H9 (cell line): Measurements from ENCODE around the gene RGS2. TPM values are rescaled to one million over a fixed set of nuclear protein-coding genes. Genes with fewer than 3 reads are reported as not detected.

Experiments
- DNase-seq: peaks from one replicate; pipeline ENCODE4 v3.0.0-alpha.2; 2017
- H2AFZ ChIP-seq: one replicate; pipeline ENCODE4 v1.6.1; 2013; ENCODE audit warnings: mild to moderate bottlenecking, low read length, control low read depth, moderate library complexity
- H2AK5ac ChIP-seq: 2 replicates; pipeline ENCODE4 v1.6.1; 2013; ENCODE audit warnings: low read length, control low read depth, mixed read lengths; ENCODE audit not compliant: insufficient read length
- H2BK120ac ChIP-seq: one replicate; pipeline ENCODE4 v1.6.1; 2013; ENCODE audit warnings: low read depth, mild to moderate bottlenecking, low read length, control low read depth, inconsistent platforms; ENCODE audit not compliant: poor library complexity, severe bottlenecking
- H2BK12ac ChIP-seq: 2 replicates; pipeline ENCODE4 v1.6.1; 2013; ENCODE audit warnings: low read length, control low read depth, mixed read lengths, low read depth; ENCODE audit not compliant: insufficient read length
- H2BK15ac ChIP-seq: 2 replicates; pipeline ENCODE4 v1.6.1; 2013; ENCODE audit warnings: low read depth, low read length, control low read depth
- H2BK20ac ChIP-seq: one replicate; pipeline ENCODE4 v1.6.1; 2013; ENCODE audit warnings: low read depth, mild to moderate bottlenecking, low read length, control low read depth, inconsistent platforms; ENCODE audit not compliant: poor library complexity, severe bottlenecking
- H2BK5ac ChIP-seq: 2 replicates; pipeline ENCODE4 v1.6.1; 2013; ENCODE audit warnings: low read length, control low read depth, mixed read lengths; ENCODE audit not compliant: insufficient read length
- H3K14ac ChIP-seq: 2 replicates; pipeline ENCODE4 v1.6.1; 2013; ENCODE audit warnings: low read length, control low read depth; ENCODE audit not compliant: insufficient read depth
- H3K18ac ChIP-seq: 2 replicates; pipeline ENCODE4 v1.6.1; 2013; ENCODE audit warnings: low read depth, mild to moderate bottlenecking, mixed read lengths, low read length, control low read depth; ENCODE audit not compliant: insufficient read length
- H3K23ac ChIP-seq: 2 replicates; pipeline ENCODE4 v1.6.1; 2013; ENCODE audit warnings: low read length, control low read depth, mixed read lengths, low read depth; ENCODE audit not compliant: insufficient read length
- H3K23me2 ChIP-seq: 2 replicates; pipeline ENCODE4 v1.6.1; 2013; ENCODE audit warnings: low read depth, mild to moderate bottlenecking, mixed read lengths, low read length, control low read depth; ENCODE audit not compliant: insufficient read length, poor library complexity, severe bottlenecking
- H3K27ac ChIP-seq: 2 replicates; pipeline ENCODE4 v1.5.1; 2013; ENCODE audit warnings: low read length, control low read depth, mixed read lengths, low read depth; ENCODE audit not compliant: insufficient read length
- H3K27me3 ChIP-seq: 2 replicates; pipeline ENCODE4 v1.6.1; 2013; ENCODE audit warnings: low read length, control low read depth, inconsistent platforms; ENCODE audit not compliant: insufficient read depth
- H3K4ac ChIP-seq: 2 replicates; pipeline ENCODE4 v1.6.1; 2013; ENCODE audit warnings: low read depth, mild to moderate bottlenecking, control low read depth, inconsistent platforms, low read length, moderate library complexity
- H3K4me1 ChIP-seq: 2 replicates; pipeline ENCODE4 v1.6.1; 2013; ENCODE audit warnings: low read length, control low read depth, inconsistent platforms; ENCODE audit not compliant: insufficient read depth
- H3K4me2 ChIP-seq: 2 replicates; pipeline ENCODE4 v1.6.1; 2013; ENCODE audit warnings: low read length, control low read depth, mixed read lengths; ENCODE audit not compliant: insufficient read length, insufficient read depth
- H3K56ac ChIP-seq: 2 replicates; pipeline ENCODE4 v1.6.1; 2013; ENCODE audit warnings: low read depth, mild to moderate bottlenecking, mixed read lengths, low read length, control low read depth; ENCODE audit not compliant: insufficient read length
- H3K79me1 ChIP-seq: 2 replicates; pipeline ENCODE4 v1.6.1; 2013; ENCODE audit warnings: low read depth, mild to moderate bottlenecking, moderate library complexity, low read length, control low read depth, inconsistent platforms; ENCODE audit not compliant: insufficient read depth, poor library complexity, severe bottlenecking
- H3K79me2 ChIP-seq: 2 replicates; pipeline ENCODE4 v1.6.1; 2013; ENCODE audit warnings: low read length, control low read depth, inconsistent platforms; ENCODE audit not compliant: insufficient read depth
- H3K9ac ChIP-seq: 2 replicates; pipeline ENCODE4 v1.6.1; 2013; ENCODE audit warnings: low read length, control low read depth, mixed read lengths; ENCODE audit not compliant: insufficient read length; ENCODE audit errors: extremely low read depth
- H3K9me3 ChIP-seq: one replicate; pipeline ENCODE4 v1.6.1; 2013; ENCODE audit warnings: low read depth, low read length, inconsistent platforms; ENCODE audit not compliant: control insufficient read depth
- H3T11ph ChIP-seq: one replicate; pipeline ENCODE4 v1.6.1; 2013; ENCODE audit warnings: mild to moderate bottlenecking, low read length, control low read depth, inconsistent platforms
- H4K20me1 ChIP-seq: one replicate; pipeline ENCODE4 v1.6.1; 2013; ENCODE audit not compliant: control insufficient read depth, insufficient read length, insufficient read depth
- H4K5ac ChIP-seq: 2 replicates; pipeline ENCODE4 v1.6.1; 2013; ENCODE audit warnings: low read depth, mild to moderate bottlenecking, mixed read lengths, low read length, control low read depth; ENCODE audit not compliant: insufficient read length
- H4K8ac ChIP-seq: replicated peaks from 2 replicates; pipeline ENCODE4 v1.6.1; 2013; ENCODE audit warnings: low read length, control low read depth, mixed read lengths, low read depth; ENCODE audit not compliant: insufficient read length
- H4K91ac ChIP-seq: 2 replicates; pipeline ENCODE4 v1.6.1; 2013; ENCODE audit warnings: low read depth, mild to moderate bottlenecking, moderate library complexity, mixed read lengths, low read length, control low read depth; ENCODE audit not compliant: insufficient read length
- H3K27ac Mint-ChIP-seq, 3 experiments: 2 replicates in 2 of 3; 3 replicates in 1 of 3; pipeline ENCODE4 v1.8.0; 2020 to 2021; ENCODE audit warnings: mixed read lengths in 3 of 3, mild to moderate bottlenecking in 1 of 3, moderate library complexity in 1 of 3
- H3K27me3 Mint-ChIP-seq: 2 replicates; pipeline ENCODE4 v1.8.0; 2021; ENCODE audit warnings: low read depth, mild to moderate bottlenecking, moderate library complexity, mixed read lengths
- H3K36me3 Mint-ChIP-seq, 3 experiments: 2 replicates in 2 of 3; 3 replicates in 1 of 3; pipeline ENCODE4 v1.8.0; 2020 to 2021; ENCODE audit warnings: low read depth in 3 of 3, mixed read lengths in 3 of 3; ENCODE audit not compliant: insufficient read depth in 1 of 3
- H3K4me1 Mint-ChIP-seq, 2 experiments: 2 replicates each; pipeline ENCODE4 v1.8.0; 2020; ENCODE audit warnings: mixed read lengths in 2 of 2
- H3K4me3 Mint-ChIP-seq, 2 experiments: 2 replicates in 1 of 2; 3 replicates in 1 of 2; pipeline ENCODE4 v1.8.0; 2020 to 2021; ENCODE audit warnings: mild to moderate bottlenecking in 2 of 2, mixed read lengths in 2 of 2, moderate library complexity in 1 of 2
- H3K9me3 Mint-ChIP-seq, 2 experiments: 2 replicates in 1 of 2; 3 replicates in 1 of 2; pipeline ENCODE4 v1.8.0; 2020; ENCODE audit warnings: mild to moderate bottlenecking in 2 of 2, mixed read lengths in 2 of 2, moderate library complexity in 1 of 2
- WGBS: extraction: QIAGEN DNeasy Blood & Tissue Kit; methylation state at CpG from one replicate; pipeline ENCODE4 v1.1.7; 2013; ENCODE audit warnings: missing lambda C conversion rate, low lambda C conversion rate, mixed read lengths; ENCODE audit not compliant: insufficient read length; ENCODE audit errors: extremely low coverage; 5-methylcytosine and 5-hydroxymethylcytosine counted together
- total RNA-seq: library from RNA; stranded (reverse); gene quantifications from 2 replicates; pipeline ENCODE4 v1.2.1, GENCODE V29; 2021
- TF ChIP-seq, protein P1 (sequence below): fragments of 200-600 bp; sonication (generic); conservative IDR thresholded peaks from 3 replicates; pipeline ENCODE4 v1.8.0; 2021; ENCODE audit warnings: antibody characterized with exemption, mild to moderate bottlenecking

Gene RGS2
- total RNA-seq, 1 experiment from 2014 or later: 13.9 TPM

DNA sequence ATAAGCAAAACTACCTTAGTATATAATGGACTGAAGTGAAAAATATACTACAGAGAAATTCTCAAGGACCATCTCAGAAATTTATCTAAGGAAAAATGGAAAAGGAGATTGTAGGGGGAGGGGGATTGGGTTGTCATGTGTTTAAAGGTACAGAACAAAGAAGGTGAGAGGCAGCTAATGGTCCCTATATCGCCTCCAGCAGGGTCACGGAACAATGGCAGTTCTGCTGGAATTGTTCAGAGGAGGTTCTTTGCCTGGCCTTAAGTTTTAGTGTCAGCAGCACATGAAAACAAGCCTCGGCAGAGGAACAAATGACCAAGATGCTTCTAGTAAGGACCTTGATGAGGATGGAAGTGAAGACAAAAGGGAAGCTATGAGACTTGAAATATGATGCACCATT is 42.0 kb upstream of the RGS2 start:
- Histone ChIP-seq H3K9ac (no peak overlapping the region), H4K5ac (no peak overlapping the region), H2AFZ (no peak overlapping the region), H2AK5ac (no peak overlapping the region), H4K8ac (no peak overlapping the region), H3K14ac (no peak overlapping the region), H2BK15ac (no peak overlapping the region), H3K9me3 (no peaks in the 10 kb centered on the region), H2BK20ac (no peak overlapping the region), H3K4ac (no peak overlapping the region), H2BK120ac (no peak overlapping the region), H3K79me1 (no peaks in the 10 kb centered on the region), H3K23ac (no peak overlapping the region), H2BK5ac (no peak overlapping the region), H3K4me2 (no peak overlapping the region), H2BK12ac (no peak overlapping the region), H3K56ac (no peak overlapping the region), H3K27me3 (no peaks in the 10 kb centered on the region), H3K4me1 (no peaks in the 10 kb centered on the region), H4K91ac (no peak overlapping the region), H3K18ac (no peak overlapping the region), H3K79me2 (no peaks in the 10 kb centered on the region), H3K23me2 (no peaks in the 10 kb centered on the region), H3K27ac (no peak overlapping the region), H4K20me1 (no peaks in the 10 kb centered on the region), H3T11ph (no peak overlapping the region)
- Mint-ChIP-seq H3K36me3 (no peaks in the 10 kb centered on the region), H3K27me3 (no peaks in the 10 kb centered on the region), H3K4me1 (peaks cover 4 to 8% of the 10 kb centered on the region in 2 experiments), H3K27ac (no peak overlapping the region), H3K9me3 (no peaks in the 10 kb centered on the region), H3K4me3 (no peak overlapping the region)
- peak; percentile 38 for DNase-seq
- no CpG with 5 or more reads among the region's 3 CpGs for WGBS
- TF ChIP-seq, protein P1, sequence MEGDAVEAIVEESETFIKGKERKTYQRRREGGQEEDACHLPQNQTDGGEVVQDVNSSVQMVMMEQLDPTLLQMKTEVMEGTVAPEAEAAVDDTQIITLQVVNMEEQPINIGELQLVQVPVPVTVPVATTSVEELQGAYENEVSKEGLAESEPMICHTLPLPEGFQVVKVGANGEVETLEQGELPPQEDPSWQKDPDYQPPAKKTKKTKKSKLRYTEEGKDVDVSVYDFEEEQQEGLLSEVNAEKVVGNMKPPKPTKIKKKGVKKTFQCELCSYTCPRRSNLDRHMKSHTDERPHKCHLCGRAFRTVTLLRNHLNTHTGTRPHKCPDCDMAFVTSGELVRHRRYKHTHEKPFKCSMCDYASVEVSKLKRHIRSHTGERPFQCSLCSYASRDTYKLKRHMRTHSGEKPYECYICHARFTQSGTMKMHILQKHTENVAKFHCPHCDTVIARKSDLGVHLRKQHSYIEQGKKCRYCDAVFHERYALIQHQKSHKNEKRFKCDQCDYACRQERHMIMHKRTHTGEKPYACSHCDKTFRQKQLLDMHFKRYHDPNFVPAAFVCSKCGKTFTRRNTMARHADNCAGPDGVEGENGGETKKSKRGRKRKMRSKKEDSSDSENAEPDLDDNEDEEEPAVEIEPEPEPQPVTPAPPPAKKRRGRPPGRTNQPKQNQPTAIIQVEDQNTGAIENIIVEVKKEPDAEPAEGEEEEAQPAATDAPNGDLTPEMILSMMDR: peak; percentile 48; the same call in 2 of the 3 replicates
